Memory B cell (primary cell): ENCODE data around the gene MINDY1.

Experiments
- ATAC-seq: fragments of 150-1000 bp; cut with Tn5 transposase; 2 replicates; pipeline ENCODE4 v1.10.0; 2021; ENCODE audit warnings: low read depth, mild to moderate bottlenecking, moderate library complexity
- DNase-seq, 2 donors: peaks; one replicate each; pipeline ENCODE4 v3.0.0; 2022; ENCODE audit warnings: low spot score in 2 of 2
- H3K27ac Mint-ChIP-seq: one replicate; pipeline ENCODE4 v1.8.0; 2022; ENCODE audit warnings: mild to moderate bottlenecking, moderate library complexity, mixed read lengths
- H3K27me3 Mint-ChIP-seq: one replicate; pipeline ENCODE4 v1.8.0; 2022; ENCODE audit warnings: mixed read lengths
- H3K36me3 Mint-ChIP-seq: one replicate; pipeline ENCODE4 v1.8.0; 2022; ENCODE audit warnings: mild to moderate bottlenecking, mixed read lengths
- H3K4me1 Mint-ChIP-seq: one replicate; pipeline ENCODE4 v1.8.0; 2022; ENCODE audit warnings: mixed read lengths
- H3K4me3 Mint-ChIP-seq: one replicate; pipeline ENCODE4 v1.8.0; 2022; ENCODE audit warnings: mild to moderate bottlenecking, moderate library complexity, mixed read lengths
- H3K9me3 Mint-ChIP-seq: one replicate; pipeline ENCODE4 v1.8.0; 2022; ENCODE audit warnings: mixed read lengths

Gene MINDY1, protein sequence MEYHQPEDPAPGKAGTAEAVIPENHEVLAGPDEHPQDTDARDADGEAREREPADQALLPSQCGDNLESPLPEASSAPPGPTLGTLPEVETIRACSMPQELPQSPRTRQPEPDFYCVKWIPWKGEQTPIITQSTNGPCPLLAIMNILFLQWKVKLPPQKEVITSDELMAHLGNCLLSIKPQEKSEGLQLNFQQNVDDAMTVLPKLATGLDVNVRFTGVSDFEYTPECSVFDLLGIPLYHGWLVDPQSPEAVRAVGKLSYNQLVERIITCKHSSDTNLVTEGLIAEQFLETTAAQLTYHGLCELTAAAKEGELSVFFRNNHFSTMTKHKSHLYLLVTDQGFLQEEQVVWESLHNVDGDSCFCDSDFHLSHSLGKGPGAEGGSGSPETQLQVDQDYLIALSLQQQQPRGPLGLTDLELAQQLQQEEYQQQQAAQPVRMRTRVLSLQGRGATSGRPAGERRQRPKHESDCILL

GRCh38 chr1:151006327-151007052 is at the start of gene MINDY1:
Gene MINDY1 (minus strand): TSS chr1:151006902. CDS start chr1:151002617, 4,285 bp downstream.
- Mint-ChIP-seq H3K4me1 (peaks cover 44% of the 10 kb centered on the region), H3K27ac (peak within 1 kb of the TSS; percentile 98)

DNA sequence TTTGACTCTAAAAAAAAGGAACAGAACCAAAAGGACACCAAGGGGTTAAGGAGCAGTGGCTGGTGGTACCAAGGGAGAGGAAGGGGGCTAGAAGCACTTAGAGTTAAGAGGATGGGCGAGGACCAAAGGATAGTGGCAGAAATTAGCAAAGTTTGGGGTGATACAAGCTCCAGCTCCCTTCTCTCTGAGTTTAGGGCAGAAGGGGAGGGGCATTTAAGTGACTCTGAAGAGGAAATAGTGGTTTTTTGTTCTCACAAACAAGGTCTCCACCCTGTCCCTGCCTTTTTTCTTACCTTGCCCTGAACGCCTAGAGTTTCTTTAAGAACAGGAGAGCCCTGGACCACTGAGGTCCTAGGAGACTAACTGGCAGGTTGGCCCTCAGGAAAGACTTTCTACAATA is 49.4 kb upstream of the MINDY1 start:
- DNase-seq, result peak in 1 of 2 donors; percentile 32

More at GRCh38 chr1:151006327-151007052, at the start of gene MINDY1:
- Mint-ChIP-seq H3K9me3 (no peaks in the 10 kb centered on the region), H3K27me3 (no peaks in the 10 kb centered on the region), H3K4me3 (peak within 1 kb of the TSS; percentile 100), H3K36me3 (peaks cover 5% of the 10 kb centered on the region)
- ATAC-seq (peak; percentile 27), DNase-seq (peak; percentile 30 to 32)

DNA sequence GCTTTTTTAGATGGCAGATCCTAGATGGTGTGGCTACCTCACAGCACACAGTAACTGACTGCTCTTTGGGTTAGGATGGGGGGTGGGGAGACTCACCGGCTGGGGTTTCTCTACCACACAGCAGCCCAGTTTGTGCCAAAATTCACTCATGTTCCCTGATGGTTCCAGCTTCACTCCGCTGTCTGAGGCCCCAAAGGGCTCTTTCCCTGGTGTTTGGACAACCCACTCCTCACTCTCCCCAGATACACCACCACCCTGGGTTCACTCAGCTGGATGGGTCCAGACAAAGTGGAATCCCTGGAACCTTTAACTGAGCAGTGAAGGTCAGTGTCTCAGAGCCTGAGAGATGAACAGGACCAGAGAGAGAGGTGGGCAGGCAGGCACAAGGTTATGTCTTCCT is 48.9 kb upstream of the MINDY1 start:
- Mint-ChIP-seq H3K36me3 (peaks cover 43% of the 10 kb centered on the region), H3K27ac (peak overlapping the region; percentile 99), H3K4me3 (peak overlapping the region; percentile 96), H3K9me3 (no peaks in the 10 kb centered on the region), H3K4me1 (peaks cover 50% of the 10 kb centered on the region), H3K27me3 (no peaks in the 10 kb centered on the region)
- DNase-seq (no peak), ATAC-seq (no peak)

More for the DNA sequence above, 49.4 kb upstream of the MINDY1 start:
- Mint-ChIP-seq H3K9me3 (no peaks in the 10 kb centered on the region), H3K4me1 (peaks cover 53% of the 10 kb centered on the region), H3K27ac (peak overlapping the region; percentile 99), H3K36me3 (peaks cover 43% of the 10 kb centered on the region), H3K27me3 (no peaks in the 10 kb centered on the region), H3K4me3 (peak overlapping the region; percentile 96)
- peak; percentile 27 for ATAC-seq

- Mint-ChIP-seq H3K36me3 (peaks cover 43% of the 10 kb centered on the region), H3K4me1 (peaks cover 47% of the 10 kb centered on the region)
- no peak for DNase-seq
These were observed 48.4 kb upstream of the MINDY1 start for GRCh38 chr1:151054971-151055547.

DNA sequence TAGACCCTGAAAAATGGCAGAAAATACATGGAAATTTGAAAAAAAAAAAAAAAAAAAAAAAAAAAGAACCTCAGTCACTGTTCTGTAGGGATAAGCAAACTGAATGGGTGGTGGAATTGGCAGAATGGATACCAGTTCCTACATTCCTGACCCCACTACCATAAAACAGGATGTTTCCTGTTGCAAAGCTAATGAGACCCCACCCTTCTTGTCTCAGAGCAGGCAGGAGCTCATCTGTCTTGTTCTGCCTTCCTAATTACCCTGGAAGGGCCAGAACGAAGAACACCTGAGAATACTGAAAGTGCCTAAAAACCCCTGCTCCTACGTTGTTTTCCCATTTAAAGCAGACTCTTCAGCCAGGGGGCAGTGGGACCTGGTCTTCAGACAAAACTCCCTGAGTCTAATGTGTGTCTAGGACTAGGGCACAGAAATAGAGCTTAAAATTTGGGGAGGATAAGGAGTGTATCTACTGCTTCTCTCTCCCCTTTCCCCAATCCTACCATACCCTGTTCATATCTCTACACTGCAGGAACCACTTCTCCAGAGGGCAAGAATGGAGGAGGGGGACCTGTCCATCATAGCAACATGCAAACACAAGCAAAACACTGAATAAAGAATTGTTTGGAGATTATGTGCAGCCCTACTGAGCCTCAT is 44.8 kb upstream of the MINDY1 start:
- Mint-ChIP-seq H3K9me3 (no peaks in the 10 kb centered on the region), H3K27ac (no peak overlapping the region), H3K27me3 (no peaks in the 10 kb centered on the region), H3K36me3 (peaks cover 27% of the 10 kb centered on the region), H3K4me1 (peaks cover 42% of the 10 kb centered on the region), H3K4me3 (no peak overlapping the region)
- DNase-seq (no peak), ATAC-seq (no peak)

More at GRCh38 chr1:151054971-151055547, 48.4 kb upstream of the MINDY1 start:
- Mint-ChIP-seq H3K27ac (peak overlapping the region; percentile 99), H3K4me3 (peak overlapping the region; percentile 96), H3K27me3 (no peaks in the 10 kb centered on the region), H3K9me3 (no peaks in the 10 kb centered on the region)
- no peak for ATAC-seq

DNA sequence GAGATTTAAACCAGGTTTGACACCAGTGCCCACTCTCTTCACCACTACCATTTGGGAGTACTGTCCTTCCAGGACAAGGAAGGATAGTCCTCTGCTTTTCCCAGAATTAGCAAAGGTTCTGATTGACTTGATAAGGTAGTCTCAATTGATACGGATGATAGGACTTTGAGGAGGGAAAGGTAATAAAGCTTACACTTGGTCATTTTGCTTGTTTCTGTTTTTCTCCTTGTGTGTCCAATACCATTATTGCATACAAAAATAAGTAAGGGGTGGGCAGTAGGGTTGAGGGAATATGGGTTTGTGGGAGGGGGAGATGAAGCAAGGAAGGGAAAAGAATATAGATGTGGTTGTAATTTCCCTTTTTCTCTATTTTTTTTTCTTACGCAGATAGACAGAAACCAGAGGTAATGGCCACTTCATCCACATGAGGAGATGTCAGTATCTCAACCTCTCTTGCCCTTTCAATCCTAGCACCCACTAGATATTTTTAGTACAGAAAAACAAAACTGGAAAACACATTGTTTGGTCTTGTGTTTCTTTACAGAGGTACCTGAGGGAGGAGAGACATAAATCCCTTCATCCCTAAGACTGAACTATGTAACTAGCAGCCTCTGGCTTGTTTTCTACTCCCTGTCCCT is 43.5 kb upstream of the MINDY1 start:
- Mint-ChIP-seq H3K27ac (peak overlapping the region; percentile 72), H3K27me3 (no peaks in the 10 kb centered on the region), H3K9me3 (no peaks in the 10 kb centered on the region), H3K36me3 (peaks cover 20% of the 10 kb centered on the region), H3K4me1 (peaks cover 31% of the 10 kb centered on the region), H3K4me3 (no peak overlapping the region)
- ATAC-seq (no peak), DNase-seq (no peak)

GRCh38 chr1:151049458-151049857 is 42.8 kb upstream of the MINDY1 start:
- Mint-ChIP-seq H3K9me3 (no peaks in the 10 kb centered on the region), H3K27ac (peak overlapping the region; percentile 72), H3K27me3 (no peaks in the 10 kb centered on the region), H3K4me1 (peaks cover 27% of the 10 kb centered on the region), H3K4me3 (no peak overlapping the region), H3K36me3 (peaks cover 16% of the 10 kb centered on the region)
- no peak for ATAC-seq
- DNase-seq, result no peak

GRCh38 chr1:151048645-151049032 is 41.9 kb upstream of the MINDY1 start:
- H3K27ac Mint-ChIP-seq, result peak overlapping the region; percentile 88
- H3K9me3 Mint-ChIP-seq, result no peaks in the 10 kb centered on the region
- ATAC-seq (no peak), DNase-seq (no peak)
- no peaks in the 10 kb centered on the region for H3K27me3 Mint-ChIP-seq
- peak overlapping the region; percentile 92 for H3K4me3 Mint-ChIP-seq
- peaks cover 24% of the 10 kb centered on the region for H3K4me1 Mint-ChIP-seq
- H3K36me3 Mint-ChIP-seq, result peaks cover 12% of the 10 kb centered on the region

GRCh38 chr1:151047925-151048644 is 41.4 kb upstream of the MINDY1 start:
- H3K9me3 Mint-ChIP-seq, result no peaks in the 10 kb centered on the region
- DNase-seq (peak; percentile 40 to 63), ATAC-seq (peak; percentile 82)
- no peaks in the 10 kb centered on the region for H3K27me3 Mint-ChIP-seq
- peak overlapping the region; percentile 92 for H3K4me3 Mint-ChIP-seq
- H3K27ac Mint-ChIP-seq, result peak overlapping the region; percentile 88
- peaks cover 25% of the 10 kb centered on the region for H3K4me1 Mint-ChIP-seq
- peaks cover 12% of the 10 kb centered on the region for H3K36me3 Mint-ChIP-seq

- Mint-ChIP-seq H3K36me3 (peaks cover 13% of the 10 kb centered on the region), H3K27ac (peak within 1 kb of the TSS; percentile 88), H3K4me3 (peak within 1 kb of the TSS; percentile 92), H3K4me1 (peaks cover 23% of the 10 kb centered on the region), H3K27me3 (no peaks in the 10 kb centered on the region), H3K9me3 (no peaks in the 10 kb centered on the region)
- ATAC-seq (peak; percentile 58), DNase-seq (peak; percentile 38 to 48)
These were observed 40.9 kb upstream of the MINDY1 start, which contains the start of gene C1orf56 for GRCh38 chr1:151047591-151047924. Gene C1orf56 (plus strand): TSS chr1:151047751. CDS start chr1:151047848, 97 bp downstream.

DNA sequence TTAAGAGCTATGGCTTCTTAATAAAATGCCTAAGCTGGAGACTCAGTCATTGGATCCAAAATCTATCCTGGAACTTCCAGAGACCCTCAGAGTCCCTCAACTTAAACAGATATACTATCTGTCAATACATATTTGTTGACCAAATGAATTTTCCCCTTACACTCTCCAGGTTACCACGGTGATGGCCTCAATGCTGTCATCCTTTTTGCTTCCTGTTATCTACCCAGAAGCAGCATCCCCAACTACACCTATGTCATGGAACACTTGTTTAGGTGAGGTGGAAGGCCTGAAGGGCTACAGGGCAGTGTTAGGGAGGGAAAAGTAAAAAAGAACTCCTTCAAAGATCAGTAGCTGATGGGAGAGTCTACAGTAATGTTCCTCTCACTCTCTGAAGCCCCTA is 36.5 kb upstream of the MINDY1 start:
- Mint-ChIP-seq H3K9me3 (no peaks in the 10 kb centered on the region), H3K4me3 (no peak overlapping the region), H3K4me1 (peaks cover 4% of the 10 kb centered on the region), H3K27ac (no peak overlapping the region), H3K27me3 (no peaks in the 10 kb centered on the region), H3K36me3 (peaks cover 8% of the 10 kb centered on the region)
- no peak for ATAC-seq
- DNase-seq, result no peak

- Mint-ChIP-seq H3K9me3 (no peaks in the 10 kb centered on the region), H3K36me3 (peaks cover 18% of the 10 kb centered on the region), H3K4me3 (no peak overlapping the region), H3K27ac (no peak overlapping the region), H3K4me1 (peaks cover 2% of the 10 kb centered on the region), H3K27me3 (no peaks in the 10 kb centered on the region)
- ATAC-seq (no peak), DNase-seq (no peak)
These were observed 32.8 kb upstream of the MINDY1 start for GRCh38 chr1:151039521-151039920.

DNA sequence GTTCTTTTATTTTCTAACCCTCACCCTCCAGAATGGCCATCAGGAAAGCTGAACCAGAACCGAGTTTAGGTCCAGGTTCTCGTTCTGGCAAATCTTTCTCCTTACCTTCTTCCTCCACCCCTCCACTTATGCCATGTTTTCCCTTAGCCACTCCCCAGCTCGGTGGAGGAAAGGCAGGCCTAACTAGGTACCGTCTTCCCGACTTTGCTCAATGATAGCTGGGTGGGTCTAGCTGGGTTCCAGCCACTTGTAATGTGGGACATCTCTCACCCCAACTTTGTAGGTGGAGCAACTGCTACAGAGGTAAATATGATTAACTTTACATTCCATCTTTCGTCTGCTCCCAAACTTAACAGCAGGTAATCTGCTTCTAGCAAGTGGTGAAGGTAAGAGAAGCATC is 30.3 kb upstream of the MINDY1 start:
- Mint-ChIP-seq H3K4me1 (no peaks in the 10 kb centered on the region), H3K27me3 (no peaks in the 10 kb centered on the region), H3K36me3 (peaks cover 24% of the 10 kb centered on the region), H3K27ac (no peak overlapping the region), H3K4me3 (no peak overlapping the region), H3K9me3 (no peaks in the 10 kb centered on the region)
- ATAC-seq, result no peak
- DNase-seq, result no peak
